Measurements from ENCODE around the gene SLC39A10. TPM values are rescaled to one million over a fixed set of nuclear protein-coding genes. Genes with fewer than 3 reads are reported as not detected.
"Not testable (repeated sequence)": the region's sequence is repeated elsewhere in the genome, so short reads cannot be mapped to it uniquely, and the experiment has no call there.

Gene SLC39A10
- total RNA-seq, 1 donor from 2014 or later = 29.4 TPM

- ATAC-seq = no peak
- H3K9me3 ChIP-seq = no peaks in the 10 kb centered on the region
Observed at GRCh38 chr2:195687320-195688086, 30.5 kb downstream of the SLC39A10 start.

GRCh38 chr2:195692531-195692930 is 35.5 kb downstream of the SLC39A10 start:
- H3K27me3 ChIP-seq; DNase-seq; ATAC-seq; H3K9me3 ChIP-seq; H3K27ac ChIP-seq; intact Hi-C loops (cut with DNase I); H3K4me1 ChIP-seq; H3K4me3 ChIP-seq; H3K36me3 ChIP-seq: not testable (repeated sequence)

More at GRCh38 chr2:195687320-195688086, 30.5 kb downstream of the SLC39A10 start:
- Histone ChIP-seq H3K27ac (no peak overlapping the region), H3K27me3 (no peaks in the 10 kb centered on the region), H3K4me1 (no peaks in the 10 kb centered on the region), H3K36me3 (no peaks in the 10 kb centered on the region), H3K4me3 (no peak overlapping the region)
- DNase-seq = no peak
- intact Hi-C loops (cut with DNase I) = no loop called here
- no peak for TF ChIP-seq CTCF (IDR thresholded peaks at IDR 0.05)

GRCh38 chr2:195694553-195694952 is 37.5 kb downstream of the SLC39A10 start:
- no peak for TF ChIP-seq CTCF (IDR thresholded peaks at IDR 0.05)
- H3K27ac ChIP-seq = no peak overlapping the region
- no peaks in the 10 kb centered on the region for H3K27me3 ChIP-seq
- no peak for ATAC-seq
- no peaks in the 10 kb centered on the region for H3K4me1 ChIP-seq
- no peak overlapping the region for H3K4me3 ChIP-seq
- no peaks in the 10 kb centered on the region for H3K36me3 ChIP-seq
- H3K9me3 ChIP-seq = no peaks in the 10 kb centered on the region
- intact Hi-C loops (cut with DNase I) = no loop called here
- DNase-seq = no peak

- Histone ChIP-seq H3K4me1 (no peaks in the 10 kb centered on the region), H3K27me3 (no peaks in the 10 kb centered on the region), H3K36me3 (no peaks in the 10 kb centered on the region), H3K9me3 (peaks cover 4% of the 10 kb centered on the region), H3K27ac (no peak overlapping the region), H3K4me3 (no peak overlapping the region)
- TF ChIP-seq CTCF (IDR thresholded peaks at IDR 0.05) = no peak
- no peak for ATAC-seq
- intact Hi-C loops (cut with DNase I) = no loop called here
- no peak for DNase-seq
Observed at GRCh38 chr2:195695002-195695631, 38.1 kb downstream of the SLC39A10 start.

- H3K27me3 ChIP-seq = no peaks in the 10 kb centered on the region
- no peak for ATAC-seq
Observed at GRCh38 chr2:195696012-195696411, 39.0 kb downstream of the SLC39A10 start.

More at GRCh38 chr2:195696012-195696411, 39.0 kb downstream of the SLC39A10 start:
- peaks cover 13% of the 10 kb centered on the region for H3K9me3 ChIP-seq
- H3K4me1 ChIP-seq = no peaks in the 10 kb centered on the region
- H3K27ac ChIP-seq = no peak overlapping the region
- no peak for DNase-seq
- no peak overlapping the region for H3K4me3 ChIP-seq
- intact Hi-C loops (cut with DNase I) = no loop called here
- TF ChIP-seq CTCF (IDR thresholded peaks at IDR 0.05) = no peak
- H3K36me3 ChIP-seq = no peaks in the 10 kb centered on the region
